ENCODE results near the gene LNX1.

LNX1 gene

GRCh38 chr4:53563824-53564223 lies 27.5 kb downstream of the LNX1 start:
- Histone ChIP-seq H3K9me3 (ENCODE audit: low read length) (no peaks in the 10 kb centered on the region), H3K4me1 (ENCODE audit: insufficient read depth, low read length) (no peaks in the 10 kb centered on the region), H3K9ac (ENCODE audit: low read length) (no peak overlapping the region), H3K4me3 (ENCODE audit: low read depth in 1 of 2, low read length in 2 of 2) (no peak overlapping the region), H3K36me3 (ENCODE audit: insufficient read depth, low read length) (no peaks in the 10 kb centered on the region), H3K27me3 (ENCODE audit: control insufficient read depth in 1 of 2, insufficient read depth in 2 of 2, low read length in 2 of 2) (no peaks in the 10 kb centered on the region), H3K27ac (ENCODE audit: low read depth, low read length) (no peak overlapping the region)

- no peak overlapping the region for H3K27ac ChIP-seq (ENCODE audit: low read depth, low read length)
- H3K27me3 ChIP-seq (ENCODE audit: control insufficient read depth in 1 of 2, insufficient read depth in 2 of 2, low read length in 2 of 2) = no peaks in the 10 kb centered on the region
- no peak overlapping the region for H3K9ac ChIP-seq (ENCODE audit: low read length)
- H3K36me3 ChIP-seq (ENCODE audit: insufficient read depth, low read length) = no peaks in the 10 kb centered on the region
- no peaks in the 10 kb centered on the region for H3K9me3 ChIP-seq (ENCODE audit: low read length)
- no peaks in the 10 kb centered on the region for H3K4me1 ChIP-seq (ENCODE audit: insufficient read depth, low read length)
- H3K4me3 ChIP-seq (ENCODE audit: low read depth in 1 of 2, low read length in 2 of 2) = no peak overlapping the region
These were observed 28.9 kb downstream of the LNX1 start for GRCh38 chr4:53562409-53562808.

GRCh38 chr4:53559021-53559620 lies 32.2 kb downstream of the LNX1 start:
- no peaks in the 10 kb centered on the region for H3K9me3 ChIP-seq (ENCODE audit: low read length)
- H3K4me3 ChIP-seq (ENCODE audit: low read depth in 1 of 2, low read length in 2 of 2) = no peak overlapping the region
- no peak overlapping the region for H3K27ac ChIP-seq (ENCODE audit: low read depth, low read length)
- H3K9ac ChIP-seq (ENCODE audit: low read length) = no peak overlapping the region
- H3K27me3 ChIP-seq (ENCODE audit: control insufficient read depth in 1 of 2, insufficient read depth in 2 of 2, low read length in 2 of 2) = no peaks in the 10 kb centered on the region
- H3K4me1 ChIP-seq (ENCODE audit: insufficient read depth, low read length) = no peaks in the 10 kb centered on the region
- H3K36me3 ChIP-seq (ENCODE audit: insufficient read depth, low read length) = no peaks in the 10 kb centered on the region

GRCh38 chr4:53558065-53558801 lies 33.1 kb downstream of the LNX1 start:
- H3K27me3 ChIP-seq (ENCODE audit: control insufficient read depth in 1 of 2, insufficient read depth in 2 of 2, low read length in 2 of 2) = no peaks in the 10 kb centered on the region
- no peak overlapping the region for H3K27ac ChIP-seq (ENCODE audit: low read depth, low read length)
- H3K36me3 ChIP-seq (ENCODE audit: insufficient read depth, low read length) = no peaks in the 10 kb centered on the region
- no peaks in the 10 kb centered on the region for H3K9me3 ChIP-seq (ENCODE audit: low read length)
- H3K9ac ChIP-seq (ENCODE audit: low read length) = no peak overlapping the region
- no peaks in the 10 kb centered on the region for H3K4me1 ChIP-seq (ENCODE audit: insufficient read depth, low read length)
- H3K4me3 ChIP-seq (ENCODE audit: low read depth in 1 of 2, low read length in 2 of 2) = no peak overlapping the region

- Histone ChIP-seq H3K27ac (ENCODE audit: low read depth, low read length) (no peak overlapping the region), H3K9me3 (ENCODE audit: low read length) (no peaks in the 10 kb centered on the region), H3K9ac (ENCODE audit: low read length) (no peak overlapping the region), H3K4me1 (ENCODE audit: insufficient read depth, low read length) (no peaks in the 10 kb centered on the region), H3K36me3 (ENCODE audit: insufficient read depth, low read length) (no peaks in the 10 kb centered on the region), H3K27me3 (ENCODE audit: control insufficient read depth in 1 of 2, insufficient read depth in 2 of 2, low read length in 2 of 2) (no peaks in the 10 kb centered on the region), H3K4me3 (ENCODE audit: low read depth in 1 of 2, low read length in 2 of 2) (no peak overlapping the region)
These were observed 33.6 kb downstream of the LNX1 start for GRCh38 chr4:53557669-53558064.

GRCh38 chr4:53556651-53557050 lies 34.6 kb downstream of the LNX1 start:
- H3K9ac ChIP-seq (ENCODE audit: low read length) = no peak overlapping the region
- H3K4me3 ChIP-seq (ENCODE audit: low read depth in 1 of 2, low read length in 2 of 2) = no peak overlapping the region
- H3K27ac ChIP-seq (ENCODE audit: low read depth, low read length) = no peak overlapping the region
- no peaks in the 10 kb centered on the region for H3K4me1 ChIP-seq (ENCODE audit: insufficient read depth, low read length)
- no peaks in the 10 kb centered on the region for H3K27me3 ChIP-seq (ENCODE audit: control insufficient read depth in 1 of 2, insufficient read depth in 2 of 2, low read length in 2 of 2)
- no peaks in the 10 kb centered on the region for H3K9me3 ChIP-seq (ENCODE audit: low read length)
- no peaks in the 10 kb centered on the region for H3K36me3 ChIP-seq (ENCODE audit: insufficient read depth, low read length)

GRCh38 chr4:53553486-53554210 lies 37.6 kb downstream of the LNX1 start:
- Histone ChIP-seq H3K4me1 (ENCODE audit: insufficient read depth, low read length) (no peaks in the 10 kb centered on the region), H3K9me3 (ENCODE audit: low read length) (no peaks in the 10 kb centered on the region), H3K27ac (ENCODE audit: low read depth, low read length) (no peak overlapping the region), H3K4me3 (ENCODE audit: low read depth in 1 of 2, low read length in 2 of 2) (no peak overlapping the region), H3K9ac (ENCODE audit: low read length) (no peak overlapping the region), H3K27me3 (ENCODE audit: control insufficient read depth in 1 of 2, insufficient read depth in 2 of 2, low read length in 2 of 2) (no peaks in the 10 kb centered on the region), H3K36me3 (ENCODE audit: insufficient read depth, low read length) (no peaks in the 10 kb centered on the region)

- no peaks in the 10 kb centered on the region for H3K4me1 ChIP-seq (ENCODE audit: insufficient read depth, low read length)
- H3K9ac ChIP-seq (ENCODE audit: low read length) = no peak overlapping the region
- H3K4me3 ChIP-seq (ENCODE audit: low read depth in 1 of 2, low read length in 2 of 2) = no peak overlapping the region
- no peak overlapping the region for H3K27ac ChIP-seq (ENCODE audit: low read depth, low read length)
- H3K27me3 ChIP-seq (ENCODE audit: control insufficient read depth in 1 of 2, insufficient read depth in 2 of 2, low read length in 2 of 2) = no peaks in the 10 kb centered on the region
- H3K36me3 ChIP-seq (ENCODE audit: insufficient read depth, low read length) = no peaks in the 10 kb centered on the region
- H3K9me3 ChIP-seq (ENCODE audit: low read length) = no peaks in the 10 kb centered on the region
These were observed 38.6 kb downstream of the LNX1 start for GRCh38 chr4:53552711-53553110.

GRCh38 chr4:53551958-53552357 lies 39.3 kb downstream of the LNX1 start:
- no peaks in the 10 kb centered on the region for H3K27me3 ChIP-seq (ENCODE audit: control insufficient read depth in 1 of 2, insufficient read depth in 2 of 2, low read length in 2 of 2)
- H3K4me3 ChIP-seq (ENCODE audit: low read depth in 1 of 2, low read length in 2 of 2) = no peak overlapping the region
- H3K27ac ChIP-seq (ENCODE audit: low read depth, low read length) = no peak overlapping the region
- H3K36me3 ChIP-seq (ENCODE audit: insufficient read depth, low read length) = no peaks in the 10 kb centered on the region
- no peaks in the 10 kb centered on the region for H3K9me3 ChIP-seq (ENCODE audit: low read length)
- H3K9ac ChIP-seq (ENCODE audit: low read length) = no peak overlapping the region
- H3K4me1 ChIP-seq (ENCODE audit: insufficient read depth, low read length) = no peaks in the 10 kb centered on the region

- H3K9ac ChIP-seq (ENCODE audit: low read length) = no peak overlapping the region
- no peak overlapping the region for H3K4me3 ChIP-seq (ENCODE audit: low read depth in 1 of 2, low read length in 2 of 2)
- no peaks in the 10 kb centered on the region for H3K4me1 ChIP-seq (ENCODE audit: insufficient read depth, low read length)
- no peak overlapping the region for H3K27ac ChIP-seq (ENCODE audit: low read depth, low read length)
- H3K9me3 ChIP-seq (ENCODE audit: low read length) = no peaks in the 10 kb centered on the region
- no peaks in the 10 kb centered on the region for H3K36me3 ChIP-seq (ENCODE audit: insufficient read depth, low read length)
- no peaks in the 10 kb centered on the region for H3K27me3 ChIP-seq (ENCODE audit: control insufficient read depth in 1 of 2, insufficient read depth in 2 of 2, low read length in 2 of 2)
These were observed 39.9 kb downstream of the LNX1 start for GRCh38 chr4:53551281-53551864.

GRCh38 chr4:53548662-53549061 lies 42.6 kb downstream of the LNX1 start:
- Histone ChIP-seq H3K9me3 (ENCODE audit: low read length) (no peaks in the 10 kb centered on the region), H3K4me1 (ENCODE audit: insufficient read depth, low read length) (no peaks in the 10 kb centered on the region), H3K4me3 (ENCODE audit: low read depth in 1 of 2, low read length in 2 of 2) (no peak overlapping the region), H3K27ac (ENCODE audit: low read depth, low read length) (no peak overlapping the region), H3K27me3 (ENCODE audit: control insufficient read depth in 1 of 2, insufficient read depth in 2 of 2, low read length in 2 of 2) (no peaks in the 10 kb centered on the region), H3K36me3 (ENCODE audit: insufficient read depth, low read length) (no peaks in the 10 kb centered on the region), H3K9ac (ENCODE audit: low read length) (no peak overlapping the region)
